ENCODE data around the gene BMERB1. TPM values are rescaled to one million over a fixed set of nuclear protein-coding genes. Genes with fewer than 3 reads are reported as not detected.

Gene BMERB1
- total RNA-seq, 1 donor from 2014 or later: 65.9 TPM

DNA sequence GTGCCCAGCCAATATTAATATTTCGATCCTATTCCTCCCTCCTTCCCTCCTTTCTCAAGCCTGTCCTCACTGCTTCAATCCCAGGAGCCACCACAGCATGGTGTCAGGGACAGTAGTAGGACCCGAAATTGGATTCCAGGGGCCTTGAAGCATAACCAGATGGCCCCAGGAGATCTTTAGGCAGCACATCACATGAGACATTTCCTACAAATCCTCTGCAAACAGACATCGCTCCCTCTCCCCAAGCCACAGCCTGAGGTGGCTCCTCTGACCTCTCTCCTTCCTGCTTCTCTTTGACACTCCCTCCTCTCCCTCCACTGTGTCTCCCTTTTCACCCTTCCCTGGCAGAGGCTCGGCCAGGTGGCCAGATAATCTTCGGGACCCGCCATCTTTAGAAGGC, 76.6 kb downstream of the BMERB1 start:
- no peak for DNase-seq
- TF ChIP-seq, protein P1, sequence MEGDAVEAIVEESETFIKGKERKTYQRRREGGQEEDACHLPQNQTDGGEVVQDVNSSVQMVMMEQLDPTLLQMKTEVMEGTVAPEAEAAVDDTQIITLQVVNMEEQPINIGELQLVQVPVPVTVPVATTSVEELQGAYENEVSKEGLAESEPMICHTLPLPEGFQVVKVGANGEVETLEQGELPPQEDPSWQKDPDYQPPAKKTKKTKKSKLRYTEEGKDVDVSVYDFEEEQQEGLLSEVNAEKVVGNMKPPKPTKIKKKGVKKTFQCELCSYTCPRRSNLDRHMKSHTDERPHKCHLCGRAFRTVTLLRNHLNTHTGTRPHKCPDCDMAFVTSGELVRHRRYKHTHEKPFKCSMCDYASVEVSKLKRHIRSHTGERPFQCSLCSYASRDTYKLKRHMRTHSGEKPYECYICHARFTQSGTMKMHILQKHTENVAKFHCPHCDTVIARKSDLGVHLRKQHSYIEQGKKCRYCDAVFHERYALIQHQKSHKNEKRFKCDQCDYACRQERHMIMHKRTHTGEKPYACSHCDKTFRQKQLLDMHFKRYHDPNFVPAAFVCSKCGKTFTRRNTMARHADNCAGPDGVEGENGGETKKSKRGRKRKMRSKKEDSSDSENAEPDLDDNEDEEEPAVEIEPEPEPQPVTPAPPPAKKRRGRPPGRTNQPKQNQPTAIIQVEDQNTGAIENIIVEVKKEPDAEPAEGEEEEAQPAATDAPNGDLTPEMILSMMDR (IDR thresholded peaks at IDR 0.05; ENCODE audit: partially characterized antibody, unreplicated experiment): no peak
- Mint-ChIP-seq H3K4me1 (ENCODE audit: low read depth, unreplicated experiment) (peaks cover 16% of the 10 kb centered on the region), H3K4me3 (ENCODE audit: unreplicated experiment) (peak overlapping the region; percentile 30), H3K9me3 (ENCODE audit: unreplicated experiment) (no peaks in the 10 kb centered on the region), H3K27me3 (ENCODE audit: unreplicated experiment) (peaks cover 4% of the 10 kb centered on the region), H3K36me3 (ENCODE audit: unreplicated experiment) (no peaks in the 10 kb centered on the region), H3K27ac (ENCODE audit: unreplicated experiment) (no peak overlapping the region)

DNA sequence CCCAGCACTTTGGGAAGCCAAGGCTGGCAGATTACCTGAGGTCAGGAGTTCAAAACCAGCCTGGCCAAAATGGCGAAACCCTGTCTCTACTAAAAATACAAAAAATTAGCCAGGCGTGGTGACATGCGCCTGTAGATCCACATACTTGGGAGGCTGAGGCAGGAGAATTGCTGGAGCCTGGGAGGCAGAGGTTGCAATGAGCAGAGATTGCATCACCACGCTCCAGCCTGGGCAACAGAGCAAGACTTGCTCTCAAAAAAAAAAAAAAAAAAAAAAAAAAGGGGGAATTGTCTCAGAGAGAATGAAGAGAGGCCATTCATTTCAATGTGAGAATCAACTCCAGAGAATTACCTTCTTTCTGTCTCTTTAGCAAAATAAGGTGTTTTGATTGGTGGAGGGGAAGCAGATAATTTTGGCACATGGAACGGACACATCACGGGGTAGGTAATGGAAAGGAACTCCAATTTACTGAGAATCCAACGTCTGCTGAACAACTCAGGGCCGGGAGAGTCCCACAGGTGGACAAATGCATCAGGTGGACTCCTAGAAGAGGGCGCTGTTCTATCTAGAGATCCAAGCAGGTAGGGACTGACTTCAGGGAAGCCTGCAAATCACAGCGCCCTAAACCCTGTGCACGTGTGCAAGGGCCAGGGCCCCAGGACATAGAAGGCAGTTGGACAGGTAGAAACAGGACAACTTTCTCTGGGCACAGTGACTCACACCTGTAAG, 77.5 kb downstream of the BMERB1 start:
- Mint-ChIP-seq H3K36me3 (ENCODE audit: unreplicated experiment) (no peaks in the 10 kb centered on the region), H3K4me3 (ENCODE audit: unreplicated experiment) (no peak overlapping the region), H3K4me1 (ENCODE audit: low read depth, unreplicated experiment) (peaks cover 16% of the 10 kb centered on the region), H3K27me3 (ENCODE audit: unreplicated experiment) (peaks cover 4% of the 10 kb centered on the region), H3K27ac (ENCODE audit: unreplicated experiment) (no peak overlapping the region), H3K9me3 (ENCODE audit: unreplicated experiment) (no peaks in the 10 kb centered on the region)
- TF ChIP-seq, protein P1 (IDR thresholded peaks at IDR 0.05; ENCODE audit: partially characterized antibody, unreplicated experiment): no peak
- DNase-seq: no peak

- no peak for DNase-seq
- no peak overlapping the region for H3K27ac Mint-ChIP-seq (ENCODE audit: unreplicated experiment)
- peaks cover 3% of the 10 kb centered on the region for H3K27me3 Mint-ChIP-seq (ENCODE audit: unreplicated experiment)
- H3K4me3 Mint-ChIP-seq (ENCODE audit: unreplicated experiment): no peak overlapping the region
- no peaks in the 10 kb centered on the region for H3K9me3 Mint-ChIP-seq (ENCODE audit: unreplicated experiment)
- H3K4me1 Mint-ChIP-seq (ENCODE audit: low read depth, unreplicated experiment): peaks cover 13% of the 10 kb centered on the region
- no peaks in the 10 kb centered on the region for H3K36me3 Mint-ChIP-seq (ENCODE audit: unreplicated experiment)
- TF ChIP-seq, protein P1 (IDR thresholded peaks at IDR 0.05; ENCODE audit: partially characterized antibody, unreplicated experiment): no peak
Observed at GRCh38 chr16:15513156-15513555, 78.8 kb downstream of the BMERB1 start.

- no peak overlapping the region for H3K27ac Mint-ChIP-seq (ENCODE audit: unreplicated experiment)
Observed at GRCh38 chr16:15515992-15516391, 81.6 kb downstream of the BMERB1 start.

DNA sequence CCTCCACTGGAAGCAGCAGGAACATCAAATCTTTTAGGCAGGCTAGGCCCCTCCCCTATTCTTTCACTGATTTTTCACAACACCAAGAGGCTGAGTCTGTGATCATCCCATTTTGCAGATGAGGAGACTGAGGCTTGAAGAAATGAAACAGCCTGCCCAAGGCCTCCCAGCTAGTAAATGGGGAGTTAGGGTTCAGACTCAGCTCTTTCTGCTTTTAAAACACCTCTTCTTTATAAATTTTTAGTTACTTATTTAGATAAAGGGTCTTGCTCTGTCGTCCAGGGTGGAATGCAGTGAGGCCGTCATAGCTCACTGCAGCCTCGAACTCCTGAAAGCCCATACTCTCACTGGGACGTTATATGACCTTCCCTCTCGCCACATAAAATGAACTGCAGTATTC, 82.2 kb downstream of the BMERB1 start:
- no peaks in the 10 kb centered on the region for H3K4me1 Mint-ChIP-seq (ENCODE audit: low read depth, unreplicated experiment)

More at GRCh38 chr16:15515992-15516391, 81.6 kb downstream of the BMERB1 start:
- Mint-ChIP-seq H3K4me1 (ENCODE audit: low read depth, unreplicated experiment) (peaks cover 4% of the 10 kb centered on the region), H3K27me3 (ENCODE audit: unreplicated experiment) (peaks cover 3% of the 10 kb centered on the region), H3K36me3 (ENCODE audit: unreplicated experiment) (no peaks in the 10 kb centered on the region), H3K4me3 (ENCODE audit: unreplicated experiment) (no peak overlapping the region), H3K9me3 (ENCODE audit: unreplicated experiment) (no peaks in the 10 kb centered on the region)
- TF ChIP-seq, protein P1 (IDR thresholded peaks at IDR 0.05; ENCODE audit: partially characterized antibody, unreplicated experiment): no peak
- no peak for DNase-seq

More for the DNA sequence above, 82.2 kb downstream of the BMERB1 start:
- Mint-ChIP-seq H3K4me3 (ENCODE audit: unreplicated experiment) (no peak overlapping the region), H3K9me3 (ENCODE audit: unreplicated experiment) (no peaks in the 10 kb centered on the region), H3K36me3 (ENCODE audit: unreplicated experiment) (no peaks in the 10 kb centered on the region), H3K27ac (ENCODE audit: unreplicated experiment) (no peak overlapping the region), H3K27me3 (ENCODE audit: unreplicated experiment) (peaks cover 3% of the 10 kb centered on the region)
- TF ChIP-seq, protein P1 (IDR thresholded peaks at IDR 0.05; ENCODE audit: partially characterized antibody, unreplicated experiment): no peak
- no peak for DNase-seq

All from glutamatergic neuron (in vitro differentiated cells).